Measurements from ENCODE around the gene HS2ST1. TPM values are rescaled to one million over a fixed set of nuclear protein-coding genes. Genes with fewer than 3 reads are reported as not detected.

Gene HS2ST1
- total RNA-seq (2014; rRNA removed; shearing (Covaris generic)) (17.1 and 19.5 TPM in 2 replicates), polyA plus RNA-seq (2016; fragmentation: Nextera tagmentation; extraction: Ambion mirVana) (4.9 and 6.7 TPM in 2 replicates)
- long read RNA-seq, full-length matches to known transcripts = 1 of 2 reads
- long read RNA-seq, partial matches to known transcripts = 0 of 2 reads
- long read RNA-seq, other reads (novel, unspliced or antisense) = 1 of 2 reads

DNA sequence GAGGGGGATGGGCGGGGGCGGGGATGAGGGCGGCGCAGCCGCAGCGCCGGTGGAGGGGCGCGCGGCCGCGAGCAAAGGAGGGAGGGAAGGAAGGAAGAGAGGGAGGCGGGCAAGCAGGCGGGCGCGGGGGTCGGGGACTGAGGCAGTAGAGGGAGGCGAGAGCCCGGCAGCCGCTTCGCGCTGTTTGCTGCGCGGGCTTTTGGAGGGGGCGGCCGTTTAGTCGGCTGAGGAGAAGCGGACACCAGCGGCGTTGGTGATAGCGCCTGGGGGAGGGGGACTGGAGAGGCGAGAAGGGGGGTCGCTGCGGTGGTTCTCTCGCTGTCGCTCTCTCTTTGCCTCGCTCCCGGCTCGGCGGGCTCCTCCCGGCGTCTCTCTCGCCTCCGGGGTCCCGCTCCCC is at the start of gene HS2ST1:
TSS of gene HS2ST1 (plus strand) at position 35 of the 397 bp plus-strand sequence.
- no peaks in the 10 kb centered on the region for H3K9me2 ChIP-seq (ENCODE audit: insufficient read depth)
- peak within 1 kb of the TSS; percentile 38 for H2AFZ ChIP-seq
- peak within 1 kb of the TSS; percentile 96 for H3K27ac ChIP-seq (ENCODE audit: low read depth)
- no peaks in the 10 kb centered on the region for H3K27me3 ChIP-seq (ENCODE audit: insufficient read depth)
- Mint-ChIP-seq H3K4me1 (peaks cover 23% of the 10 kb centered on the region), H3K9me3 (no peaks in the 10 kb centered on the region), H3K27ac (no peak within 1 kb of the TSS), H3K27me3 (ENCODE audit: insufficient read depth, low read depth, poor library complexity) (peaks cover 4% of the 10 kb centered on the region), H3K36me3 (ENCODE audit: low read depth) (peaks cover 15% of the 10 kb centered on the region), H3K4me3 (no peak within 1 kb of the TSS)
- no peak for TF ChIP-seq EZH2phosphoT487 (IDR thresholded peaks at IDR 0.05; ENCODE audit: unreplicated experiment)
- TF ChIP-seq POLR2AphosphoS5 (IDR thresholded peaks at IDR 0.05; ENCODE audit: low read depth) = peak; percentile 63
- TF ChIP-seq, protein P1, sequence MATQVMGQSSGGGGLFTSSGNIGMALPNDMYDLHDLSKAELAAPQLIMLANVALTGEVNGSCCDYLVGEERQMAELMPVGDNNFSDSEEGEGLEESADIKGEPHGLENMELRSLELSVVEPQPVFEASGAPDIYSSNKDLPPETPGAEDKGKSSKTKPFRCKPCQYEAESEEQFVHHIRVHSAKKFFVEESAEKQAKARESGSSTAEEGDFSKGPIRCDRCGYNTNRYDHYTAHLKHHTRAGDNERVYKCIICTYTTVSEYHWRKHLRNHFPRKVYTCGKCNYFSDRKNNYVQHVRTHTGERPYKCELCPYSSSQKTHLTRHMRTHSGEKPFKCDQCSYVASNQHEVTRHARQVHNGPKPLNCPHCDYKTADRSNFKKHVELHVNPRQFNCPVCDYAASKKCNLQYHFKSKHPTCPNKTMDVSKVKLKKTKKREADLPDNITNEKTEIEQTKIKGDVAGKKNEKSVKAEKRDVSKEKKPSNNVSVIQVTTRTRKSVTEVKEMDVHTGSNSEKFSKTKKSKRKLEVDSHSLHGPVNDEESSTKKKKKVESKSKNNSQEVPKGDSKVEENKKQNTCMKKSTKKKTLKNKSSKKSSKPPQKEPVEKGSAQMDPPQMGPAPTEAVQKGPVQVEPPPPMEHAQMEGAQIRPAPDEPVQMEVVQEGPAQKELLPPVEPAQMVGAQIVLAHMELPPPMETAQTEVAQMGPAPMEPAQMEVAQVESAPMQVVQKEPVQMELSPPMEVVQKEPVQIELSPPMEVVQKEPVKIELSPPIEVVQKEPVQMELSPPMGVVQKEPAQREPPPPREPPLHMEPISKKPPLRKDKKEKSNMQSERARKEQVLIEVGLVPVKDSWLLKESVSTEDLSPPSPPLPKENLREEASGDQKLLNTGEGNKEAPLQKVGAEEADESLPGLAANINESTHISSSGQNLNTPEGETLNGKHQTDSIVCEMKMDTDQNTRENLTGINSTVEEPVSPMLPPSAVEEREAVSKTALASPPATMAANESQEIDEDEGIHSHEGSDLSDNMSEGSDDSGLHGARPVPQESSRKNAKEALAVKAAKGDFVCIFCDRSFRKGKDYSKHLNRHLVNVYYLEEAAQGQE (IDR thresholded peaks at IDR 0.05; ENCODE audit: unreplicated experiment) = peak; percentile 9
- no peak for TF ChIP-seq STAT1 (IDR thresholded peaks at IDR 0.05; ENCODE audit: unreplicated experiment)
- peaks cover 19% of the 10 kb centered on the region for H4K20me1 ChIP-seq (replicated peaks; ENCODE audit: insufficient read depth)
- DNase-seq (ENCODE audit: low spot score) (no peak), ATAC-seq (peak; percentile 74)
- peak within 1 kb of the TSS; percentile 92 for H3K4me2 ChIP-seq
- H3K4me1 ChIP-seq (ENCODE audit: insufficient read depth) = peaks cover 10% of the 10 kb centered on the region
- no peaks in the 10 kb centered on the region; the same call in 1 of the 2 replicates for H3F3A ChIP-seq (replicated peaks; ENCODE audit: low read depth)
- peaks cover 85% of the 10 kb centered on the region for H3K79me2 ChIP-seq (replicated peaks; ENCODE audit: insufficient read depth)
- peak within 1 kb of the TSS; percentile 85 for H3K4me3 ChIP-seq
- no peaks in the 10 kb centered on the region for H3K36me3 ChIP-seq (ENCODE audit: insufficient read depth)

DNA sequence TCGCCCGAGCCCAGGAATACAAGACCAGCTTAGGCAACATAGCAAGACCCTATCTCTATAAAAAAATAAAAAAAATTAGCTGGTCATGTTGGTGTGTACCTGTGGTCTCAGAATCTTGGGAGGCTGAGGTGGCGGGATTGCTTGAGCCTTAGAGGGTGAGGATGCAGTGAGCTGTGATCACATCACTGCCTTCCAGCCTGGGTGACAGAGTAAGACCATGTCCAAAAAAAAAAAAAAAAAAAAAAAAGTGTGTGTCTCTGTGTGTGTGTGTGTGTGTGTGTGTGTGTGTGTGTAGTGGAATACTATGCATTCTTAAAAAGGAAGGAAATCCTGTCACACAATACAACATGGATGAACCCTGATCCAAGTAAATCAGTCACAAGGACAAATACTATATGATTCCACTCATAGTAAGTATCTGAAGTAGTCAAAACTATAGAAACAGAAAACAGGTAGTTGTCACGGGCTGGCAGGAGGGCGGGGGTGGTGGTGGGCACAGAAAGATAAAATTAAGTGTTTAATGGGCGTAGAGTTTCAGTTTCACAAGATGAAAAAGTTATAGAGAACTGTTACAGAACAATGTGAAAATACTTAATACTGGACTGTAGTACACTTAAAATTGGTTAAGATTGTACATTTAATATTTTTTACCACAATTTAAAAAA is 48.3 kb upstream of the HS2ST1 start:
- no peak for ATAC-seq
- no peak for DNase-seq (ENCODE audit: low spot score)
- no peaks in the 10 kb centered on the region for H3K27me3 ChIP-seq (ENCODE audit: insufficient read depth)
- no peaks in the 10 kb centered on the region for H3K9me3 Mint-ChIP-seq
- H3K4me2 ChIP-seq = no peak overlapping the region
- no peaks in the 10 kb centered on the region for H3K36me3 ChIP-seq (ENCODE audit: insufficient read depth)
- H3K4me3 Mint-ChIP-seq = no peak overlapping the region
- H3K9me2 ChIP-seq (ENCODE audit: insufficient read depth) = no peaks in the 10 kb centered on the region
- no peak overlapping the region for H3K27ac ChIP-seq (ENCODE audit: low read depth)
- H3F3A ChIP-seq (replicated peaks; ENCODE audit: low read depth) = no peaks in the 10 kb centered on the region
- H3K27me3 Mint-ChIP-seq (ENCODE audit: insufficient read depth, low read depth, poor library complexity) = peaks cover 1% of the 10 kb centered on the region
- peaks cover 26% of the 10 kb centered on the region for H3K79me2 ChIP-seq (replicated peaks; ENCODE audit: insufficient read depth)
- H3K4me3 ChIP-seq = no peak overlapping the region
- no peak overlapping the region for H3K27ac Mint-ChIP-seq
- H3K36me3 Mint-ChIP-seq (ENCODE audit: low read depth) = peaks cover 3% of the 10 kb centered on the region; the same call in 1 of the 3 replicates
- peaks cover 16% of the 10 kb centered on the region for H3K4me1 Mint-ChIP-seq
- H2AFZ ChIP-seq = no peak overlapping the region
- H3K4me1 ChIP-seq (ENCODE audit: insufficient read depth) = peaks cover 15% of the 10 kb centered on the region
- peaks cover 6% of the 10 kb centered on the region; the same call in 1 of the 2 replicates for H4K20me1 ChIP-seq (replicated peaks; ENCODE audit: insufficient read depth)
- TF ChIP-seq CREB1 (CRISPR knock-in tag; IDR thresholded peaks at IDR 0.05; ENCODE audit: low read depth) (no peak), NANOG (IDR thresholded peaks at IDR 0.05; ENCODE audit: borderline replicate concordance) (no peak), EZH2phosphoT487 (IDR thresholded peaks at IDR 0.05; ENCODE audit: unreplicated experiment) (no peak), JUNB (IDR thresholded peaks at IDR 0.05; ENCODE audit: unreplicated experiment) (no peak), EZH2 (IDR thresholded peaks at IDR 0.05; ENCODE audit: low read depth, unreplicated experiment) (no peak), STAT1 (IDR thresholded peaks at IDR 0.05; ENCODE audit: unreplicated experiment) (no peak), ZNF331 (CRISPR knock-in tag; IDR thresholded peaks at IDR 0.05; ENCODE audit: low read depth) (no peak)
- TF ChIP-seq, protein P1 (IDR thresholded peaks at IDR 0.05; ENCODE audit: unreplicated experiment) = no peak
- TF ChIP-seq, protein P2, sequence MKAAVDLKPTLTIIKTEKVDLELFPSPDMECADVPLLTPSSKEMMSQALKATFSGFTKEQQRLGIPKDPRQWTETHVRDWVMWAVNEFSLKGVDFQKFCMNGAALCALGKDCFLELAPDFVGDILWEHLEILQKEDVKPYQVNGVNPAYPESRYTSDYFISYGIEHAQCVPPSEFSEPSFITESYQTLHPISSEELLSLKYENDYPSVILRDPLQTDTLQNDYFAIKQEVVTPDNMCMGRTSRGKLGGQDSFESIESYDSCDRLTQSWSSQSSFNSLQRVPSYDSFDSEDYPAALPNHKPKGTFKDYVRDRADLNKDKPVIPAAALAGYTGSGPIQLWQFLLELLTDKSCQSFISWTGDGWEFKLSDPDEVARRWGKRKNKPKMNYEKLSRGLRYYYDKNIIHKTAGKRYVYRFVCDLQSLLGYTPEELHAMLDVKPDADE (IDR thresholded peaks at IDR 0.05) = no peak
